Amniotic stem cell (primary cell): Measurements from ENCODE around the gene BAD.

Source experiments
- DNase-seq: peaks from one replicate; lab custom pipeline; 2025; lab: John Stamatoyannopoulos, UW

Gene BAD

GRCh38 chr11:64275841-64276240 lies 8.6 kb downstream of the BAD start:
- DNase-seq = no peak

- DNase-seq = no peak
Measured at GRCh38 chr11:64275031-64275800, 9.2 kb downstream of the BAD start.

GRCh38 chr11:64269540-64270220 lies 14.8 kb downstream of the BAD start:
- DNase-seq = peak; percentile 99

GRCh38 chr11:64268893-64269539 lies 15.4 kb downstream of the BAD start:
- no peak for DNase-seq

GRCh38 chr11:64268025-64268892 lies 16.2 kb downstream of the BAD start:
- no peak for DNase-seq

- DNase-seq = no peak
Measured at GRCh38 chr11:64267207-64267945, 17.1 kb downstream of the BAD start.

GRCh38 chr11:64266339-64266738 lies 18.1 kb downstream of the BAD start:
- DNase-seq = no peak

- DNase-seq = no peak
Measured at GRCh38 chr11:64265176-64266160, 19.0 kb downstream of the BAD start.

- DNase-seq = no peak
Measured at GRCh38 chr11:64264371-64264852, 20.1 kb downstream of the BAD start.

- no peak for DNase-seq
Measured at GRCh38 chr11:64263947-64264317, 20.5 kb downstream of the BAD start.

- DNase-seq = no peak
Measured at GRCh38 chr11:64263021-64263946, 21.2 kb downstream of the BAD start.

- no peak for DNase-seq
Measured at GRCh38 chr11:64262271-64263002, 22.0 kb downstream of the BAD start.

- DNase-seq = no peak
Measured at GRCh38 chr11:64261556-64262080, 22.8 kb downstream of the BAD start.

- DNase-seq = no peak
Measured at GRCh38 chr11:64260147-64260708, 24.2 kb downstream of the BAD start.

GRCh38 chr11:64259533-64260067 lies 24.9 kb downstream of the BAD start:
- DNase-seq = no peak

GRCh38 chr11:64258946-64259532 lies 25.4 kb downstream of the BAD start:
- DNase-seq = no peak

GRCh38 chr11:64258356-64258755 lies 26.1 kb downstream of the BAD start:
- no peak for DNase-seq
